HEK293 (cell line): ENCODE measurements around the gene TRAK2.

Experiments used
- CTCF ChIA-PET: fragments of 350-600 bp; formaldehyde crosslinking; extraction: SDS; loops from one replicate; lab custom pipeline; 2021; ENCODE audit warnings: antibody characterized with exemption; lab: Yijun Ruan, JAX
- POLR2A ChIA-PET: fragments of 300-600 bp; formaldehyde crosslinking; extraction: SDS; loops from one replicate; lab custom pipeline; 2020; ENCODE audit warnings: antibody characterized with exemption, inconsistent platforms; lab: Yijun Ruan, JAX
- H3K27ac ChIP-seq: fragments of 200-500 bp; sonication (Bioruptor generic); 2 replicates; pipeline ENCODE4 v1.5.1; 2014; ENCODE audit warnings: low read depth, low read length, control low read depth, inconsistent platforms; ENCODE audit errors: extremely low read depth
- H3K36me3 ChIP-seq, 2 experiments: fragments of 200-500 bp in 1 of 2; sonication (Bioruptor generic) in 1 of 2; 1 replicate in 1 of 2; 2 replicates in 1 of 2; pipeline ENCODE4 v1.5.1; 2014 to 2017; ENCODE audit warnings: inconsistent platforms in 2 of 2, low read length in 2 of 2; ENCODE audit not compliant: control insufficient read depth in 2 of 2, insufficient read depth in 1 of 2
- H3K4me1 ChIP-seq: fragments of 200-500 bp; sonication (Bioruptor generic); 2 replicates; pipeline ENCODE4 v1.5.1; 2014; ENCODE audit warnings: mild to moderate bottlenecking, low read length, inconsistent platforms; ENCODE audit not compliant: control insufficient read depth, insufficient read depth
- H3K4me3 ChIP-seq: 2 replicates; pipeline ENCODE4 v1.5.1; 2011; ENCODE audit warnings: low read depth, mild to moderate bottlenecking, control low read depth, low read length, moderate library complexity
- H3K9me3 ChIP-seq: fragments of 200-500 bp; sonication (Bioruptor generic); 2 replicates; pipeline ENCODE4 v1.5.1; 2014; ENCODE audit warnings: low read depth, low read length, inconsistent platforms; ENCODE audit not compliant: control insufficient read depth, insufficient read depth
- ATF2 ChIP-seq: fragments of 450-650 bp; formaldehyde crosslinking; IDR thresholded peaks from 2 replicates; pipeline ENCODE4 v1.5.1; 2016; ENCODE audit warnings: missing biosample characterization, missing genetic modification characterization, low read depth
- FEZF1 ChIP-seq: fragments of 450-650 bp; formaldehyde crosslinking; IDR thresholded peaks from 2 replicates; pipeline ENCODE4 v1.5.1; 2016; ENCODE audit warnings: missing biosample characterization, missing genetic modification characterization
- INSM2 ChIP-seq: fragments of 450-650 bp; formaldehyde crosslinking; IDR thresholded peaks from 2 replicates; pipeline ENCODE4 v1.5.1; 2016; ENCODE audit warnings: missing biosample characterization, missing genetic modification characterization
- MEIS1 ChIP-seq: sonication (generic); formaldehyde crosslinking; IDR thresholded peaks from 2 replicates; pipeline ENCODE4 v1.8.1; 2022; ENCODE audit warnings: missing genetic modification reagents, mild to moderate bottlenecking, borderline replicate concordance
- PRDM10 ChIP-seq: fragments of 450-650 bp; formaldehyde crosslinking; IDR thresholded peaks from 2 replicates; pipeline ENCODE4 v1.5.1; 2016; ENCODE audit warnings: missing biosample characterization, missing genetic modification characterization
- PRDM6 ChIP-seq: fragments of 450-650 bp; formaldehyde crosslinking; IDR thresholded peaks from 2 replicates; pipeline ENCODE4 v1.5.1; 2017; ENCODE audit warnings: missing biosample characterization, missing genetic modification characterization
- SP7 ChIP-seq: fragments of 450-650 bp; formaldehyde crosslinking; IDR thresholded peaks from 2 replicates; pipeline ENCODE4 v1.5.1; 2016; ENCODE audit warnings: missing biosample characterization, missing genetic modification characterization
- ZBTB10 ChIP-seq: fragments of 450-650 bp; formaldehyde crosslinking; IDR thresholded peaks from 2 replicates; pipeline ENCODE4 v1.5.1; 2016; ENCODE audit warnings: missing biosample characterization, missing genetic modification characterization
- ZBTB44 ChIP-seq: fragments of 450-650 bp; IDR thresholded peaks from 2 replicates; pipeline ENCODE4 v1.5.1; 2018; ENCODE audit warnings: missing biosample characterization, mild to moderate bottlenecking, missing genetic modification characterization
- ZIC2 ChIP-seq: fragments of 450-650 bp; formaldehyde crosslinking; IDR thresholded peaks from 2 replicates; pipeline ENCODE4 v1.5.1; 2016; ENCODE audit warnings: missing biosample characterization, missing genetic modification characterization
- ZNF16 ChIP-seq: fragments of 450-650 bp; formaldehyde crosslinking; IDR thresholded peaks from 2 replicates; pipeline ENCODE4 v1.5.1; 2016; ENCODE audit warnings: low read depth, missing biosample characterization, missing genetic modification characterization
- ZNF239 ChIP-seq: fragments of 450-650 bp; formaldehyde crosslinking; IDR thresholded peaks from 2 replicates; pipeline ENCODE4 v1.5.1; 2016; ENCODE audit warnings: missing biosample characterization, missing genetic modification characterization
- ZNF324 ChIP-seq: fragments of 450-650 bp; formaldehyde crosslinking; IDR thresholded peaks from 2 replicates; pipeline ENCODE4 v1.5.1; 2016; ENCODE audit warnings: missing biosample characterization, missing genetic modification characterization
- ZNF623 ChIP-seq: fragments of 450-650 bp; formaldehyde crosslinking; IDR thresholded peaks from 2 replicates; pipeline ENCODE4 v1.5.1; 2016; ENCODE audit warnings: missing biosample characterization, missing genetic modification characterization
- ZNF704 ChIP-seq: fragments of 450-650 bp; formaldehyde crosslinking; IDR thresholded peaks from 2 replicates; pipeline ENCODE4 v1.5.1; 2016; ENCODE audit warnings: missing biosample characterization, missing genetic modification characterization
- ZSCAN5A ChIP-seq: fragments of 450-650 bp; formaldehyde crosslinking; IDR thresholded peaks from 2 replicates; pipeline ENCODE4 v1.5.1; 2016; ENCODE audit warnings: missing biosample characterization, missing genetic modification characterization

Gene TRAK2

GRCh38 chr2:201404699-201405280 is 46.5 kb downstream of the TRAK2 start:
- no peak overlapping the region for H3K4me3 ChIP-seq
- no peak for TF ChIP-seq PRDM10
- no peak for TF ChIP-seq ZBTB10 (tag by site-specific recombination)
- peak; percentile 12; the same call in 1 of the 2 replicates for TF ChIP-seq FEZF1
- TF ChIP-seq ZNF16 (tag by site-specific recombination) = no peak
- TF ChIP-seq, all 188 proteins: peak for 1
- no peaks in the 10 kb centered on the region for H3K36me3 ChIP-seq
- H3K4me1 ChIP-seq = peaks cover 47% of the 10 kb centered on the region
- ChIA-PET CTCF (interaction anchor here (0.6 to 1.6 kb wide), 5 partner anchors 9 to 172 kb away, joined by 3 to 4 read pairs (median 3); no protein-coding TSS in a partner anchor), POLR2A (interaction anchor here (0.6 to 1.2 kb wide), 3 partner anchors 18 to 46 kb away, joined by 3 to 4 read pairs (median 3); partner anchors contain the start of gene TRAK2)
- H3K27ac ChIP-seq = no peak overlapping the region; the same call in 1 of the 2 replicates
- no peaks in the 10 kb centered on the region for H3K9me3 ChIP-seq

GRCh38 chr2:201403880-201404279 is 47.4 kb downstream of the TRAK2 start:
- ChIA-PET CTCF (interaction anchor here (1.3 kb wide), 1 partner anchor 39 kb away, joined by 3 read pairs; no protein-coding TSS in a partner anchor), POLR2A (interaction anchor here (0.7 to 1.2 kb wide), 2 partner anchors 47 to 48 kb away, joined by 4 to 5 read pairs; partner anchors contain the start of genes STRADB and TRAK2)
- H3K4me1 ChIP-seq = peaks cover 47% of the 10 kb centered on the region
- H3K36me3 ChIP-seq = no peaks in the 10 kb centered on the region
- H3K4me3 ChIP-seq = no peak overlapping the region
- no peak overlapping the region; the same call in 1 of the 2 replicates for H3K27ac ChIP-seq
- H3K9me3 ChIP-seq = no peaks in the 10 kb centered on the region
- TF ChIP-seq ZNF623 (tag by site-specific recombination) (no peak), PRDM6 (tag by site-specific recombination) (peak; percentile 92), ZNF239 (tag by site-specific recombination) (no peak), ZNF324 (no peak), ZNF704 (tag by site-specific recombination) (no peak), ZSCAN5A (tag by site-specific recombination) (no peak), INSM2 (peak; percentile 53; the same call in 1 of the 2 replicates), ZBTB44 (peak; percentile 47; the same call in 1 of the 2 replicates), ATF2 (tag by site-specific recombination) (no peak), ZIC2 (tag by site-specific recombination) (no peak), SP7 (tag by site-specific recombination) (peak; percentile 90), MEIS1 (CRISPR knock-in tag) (no peak)
